ENCODE results near the gene ARID2.

Gene ARID2

GRCh38 chr12:45775964-45776363, 46.5 kb downstream of the ARID2 start:
- no peaks in the 10 kb centered on the region for H3K9me3 ChIP-seq (ENCODE audit: insufficient read depth, low read length)
- no peak overlapping the region for H3K4me3 ChIP-seq (ENCODE audit: insufficient read depth, low read length, poor library complexity, severe bottlenecking)
- H3K4me2 ChIP-seq (ENCODE audit: low read depth, low read length, poor library complexity, severe bottlenecking) = no peak overlapping the region
- peaks cover 10% of the 10 kb centered on the region; the same call in 1 of the 2 replicates for H4K20me1 ChIP-seq (ENCODE audit: low read depth, low read length)
- H3K9ac ChIP-seq (ENCODE audit: low read length) = no peak overlapping the region
- peaks cover 30% of the 10 kb centered on the region; the same call in 1 of the 2 replicates for H3K79me2 ChIP-seq (ENCODE audit: insufficient read depth, low read length)
- TF ChIP-seq EZH2phosphoT487 (conservative IDR thresholded peaks at IDR 0.05; ENCODE audit: low read length) = no peak
- no peak for TF ChIP-seq CTCF (IDR thresholded peaks at IDR 0.05; ENCODE audit: insufficient read depth, low read length, poor library complexity, severe bottlenecking)
- H3F3A ChIP-seq (ENCODE audit: insufficient read depth) = peaks cover 8% of the 10 kb centered on the region
- H2AFZ ChIP-seq (ENCODE audit: low read depth, low read length, severe bottlenecking) = no peak overlapping the region
- H3K9me2 ChIP-seq (replicated peaks; ENCODE audit: insufficient read depth, low read length) = no peaks in the 10 kb centered on the region
- H3K27me3 ChIP-seq (ENCODE audit: low read length) = no peaks in the 10 kb centered on the region
- H3K36me3 ChIP-seq (ENCODE audit: low read length) = no peaks in the 10 kb centered on the region
- H3K27ac ChIP-seq (ENCODE audit: low read depth, low read length) = no peak overlapping the region

DNA sequence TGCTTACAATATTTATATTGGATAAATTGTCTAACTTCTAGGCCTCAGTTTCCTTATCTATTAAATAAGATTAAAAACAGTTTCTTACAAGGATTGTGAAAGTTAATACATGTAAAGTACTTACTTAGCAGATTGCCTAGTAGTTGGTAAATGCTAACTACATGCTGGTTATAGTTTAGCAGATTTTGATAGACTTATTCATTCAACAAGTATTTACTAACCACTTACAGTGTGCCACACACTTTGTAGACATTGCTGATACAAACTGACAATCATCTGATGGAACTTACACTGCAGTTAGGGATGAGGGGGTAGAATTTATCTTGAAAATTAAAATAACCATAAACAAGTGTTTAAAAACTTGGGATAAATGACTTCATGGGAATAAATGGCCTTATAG, 50.4 kb downstream of the ARID2 start:
- no peaks in the 10 kb centered on the region for H3K36me3 ChIP-seq (ENCODE audit: low read length)
- no peak overlapping the region for H3K27ac ChIP-seq (ENCODE audit: low read depth, low read length)
- peaks cover 4% of the 10 kb centered on the region; the same call in 1 of the 2 replicates for H3F3A ChIP-seq (ENCODE audit: insufficient read depth)
- no peaks in the 10 kb centered on the region for H3K27me3 ChIP-seq (ENCODE audit: low read length)
- H3K79me2 ChIP-seq (ENCODE audit: insufficient read depth, low read length) = peaks cover 28% of the 10 kb centered on the region; the same call in 1 of the 2 replicates
- no peaks in the 10 kb centered on the region for H3K9me3 ChIP-seq (ENCODE audit: insufficient read depth, low read length)
- H3K4me2 ChIP-seq (ENCODE audit: low read depth, low read length, poor library complexity, severe bottlenecking) = no peak overlapping the region
- no peak overlapping the region for H2AFZ ChIP-seq (ENCODE audit: low read depth, low read length, severe bottlenecking)
- peaks cover 5% of the 10 kb centered on the region; the same call in 1 of the 2 replicates for H4K20me1 ChIP-seq (ENCODE audit: low read depth, low read length)
- H3K4me3 ChIP-seq (ENCODE audit: insufficient read depth, low read length, poor library complexity, severe bottlenecking) = no peak overlapping the region
- no peaks in the 10 kb centered on the region for H3K9me2 ChIP-seq (replicated peaks; ENCODE audit: insufficient read depth, low read length)
- TF ChIP-seq CTCF (IDR thresholded peaks at IDR 0.05; ENCODE audit: insufficient read depth, low read length, poor library complexity, severe bottlenecking) = no peak
- TF ChIP-seq EZH2phosphoT487 (conservative IDR thresholded peaks at IDR 0.05; ENCODE audit: low read length) = no peak
- H3K9ac ChIP-seq (ENCODE audit: low read length) = no peak overlapping the region

GRCh38 chr12:45781080-45781479, 51.6 kb downstream of the ARID2 start:
- Histone ChIP-seq H2AFZ (ENCODE audit: low read depth, low read length, severe bottlenecking) (no peak overlapping the region), H3K4me2 (ENCODE audit: low read depth, low read length, poor library complexity, severe bottlenecking) (no peak overlapping the region), H3K79me2 (ENCODE audit: insufficient read depth, low read length) (peaks cover 23% of the 10 kb centered on the region; the same call in 1 of the 2 replicates), H3K9me2 (replicated peaks; ENCODE audit: insufficient read depth, low read length) (no peaks in the 10 kb centered on the region), H3K36me3 (ENCODE audit: low read length) (no peaks in the 10 kb centered on the region), H3K4me3 (ENCODE audit: insufficient read depth, low read length, poor library complexity, severe bottlenecking) (no peak overlapping the region), H3K27ac (ENCODE audit: low read depth, low read length) (no peak overlapping the region), H3K9ac (ENCODE audit: low read length) (no peak overlapping the region), H4K20me1 (ENCODE audit: low read depth, low read length) (peaks cover 5% of the 10 kb centered on the region; the same call in 1 of the 2 replicates), H3K9me3 (ENCODE audit: insufficient read depth, low read length) (no peaks in the 10 kb centered on the region), H3F3A (ENCODE audit: insufficient read depth) (0 out of 2 replicates have a peak, but pooled peaks cover under 1% of the 10 kb centered on the region), H3K27me3 (ENCODE audit: low read length) (no peaks in the 10 kb centered on the region)
- TF ChIP-seq CTCF (IDR thresholded peaks at IDR 0.05; ENCODE audit: insufficient read depth, low read length, poor library complexity, severe bottlenecking) (no peak), EZH2phosphoT487 (conservative IDR thresholded peaks at IDR 0.05; ENCODE audit: low read length) (no peak)

All from SU-DHL-6 (cell line).